ENCODE data around the gene WIPF2.

The WIPF2 gene

GRCh38 chr17:40173091-40173777 lies 45.9 kb upstream of the WIPF2 start:
- DNase-seq (no peak), ATAC-seq (ENCODE audit: insufficient read depth, low read depth) (no peak)
- Histone ChIP-seq H3K4me3 (ENCODE audit: low read depth in 1 of 2, low read length in 2 of 2) (no peak overlapping the region), H2AFZ (ENCODE audit: low read depth, low read length) (no peak overlapping the region), H3K27me3 (ENCODE audit: insufficient read depth, low read length, poor library complexity) (no peaks in the 10 kb centered on the region), H3K9me3 (ENCODE audit: insufficient read depth, low read length, severe bottlenecking) (no peaks in the 10 kb centered on the region), H3K4me1 (ENCODE audit: insufficient read depth, low read length) (no peaks in the 10 kb centered on the region), H3K9ac (ENCODE audit: low read depth, low read length) (no peak overlapping the region), H3K79me2 (ENCODE audit: insufficient read depth, low read length) (no peaks in the 10 kb centered on the region), H4K20me1 (ENCODE audit: insufficient read depth, low read length) (no peaks in the 10 kb centered on the region), H3K36me3 (ENCODE audit: insufficient read depth, low read length) (peaks cover 81% of the 10 kb centered on the region), H3K4me2 (ENCODE audit: insufficient read depth, low read length) (no peak overlapping the region), H3K27ac (ENCODE audit: low read length) (no peak overlapping the region)
- no peak for TF ChIP-seq EZH2 (IDR thresholded peaks at IDR 0.05; ENCODE audit: borderline replicate concordance, low read depth, low read length, severe bottlenecking)
- no peak for TF ChIP-seq CTCF (IDR thresholded peaks at IDR 0.05; ENCODE audit: borderline replicate concordance, extremely low read depth, low read length, poor library complexity, severe bottlenecking)

- no peak overlapping the region for H3K27ac ChIP-seq (ENCODE audit: low read length)
- H3K4me3 ChIP-seq (ENCODE audit: low read depth in 1 of 2, low read length in 2 of 2), result no peak overlapping the region
- peaks cover 76% of the 10 kb centered on the region for H3K36me3 ChIP-seq (ENCODE audit: insufficient read depth, low read length)
- ATAC-seq (ENCODE audit: insufficient read depth, low read depth), result no peak
- H3K4me1 ChIP-seq (ENCODE audit: insufficient read depth, low read length), result no peaks in the 10 kb centered on the region
- no peak overlapping the region for H3K9ac ChIP-seq (ENCODE audit: low read depth, low read length)
- TF ChIP-seq CTCF (IDR thresholded peaks at IDR 0.05; ENCODE audit: borderline replicate concordance, extremely low read depth, low read length, poor library complexity, severe bottlenecking) (no peak), EZH2 (IDR thresholded peaks at IDR 0.05; ENCODE audit: borderline replicate concordance, low read depth, low read length, severe bottlenecking) (no peak)
- no peaks in the 10 kb centered on the region for H3K27me3 ChIP-seq (ENCODE audit: insufficient read depth, low read length, poor library complexity)
- no peaks in the 10 kb centered on the region for H3K79me2 ChIP-seq (ENCODE audit: insufficient read depth, low read length)
- no peak overlapping the region for H3K4me2 ChIP-seq (ENCODE audit: insufficient read depth, low read length)
- no peak overlapping the region for H2AFZ ChIP-seq (ENCODE audit: low read depth, low read length)
- DNase-seq, result no peak
- no peaks in the 10 kb centered on the region for H3K9me3 ChIP-seq (ENCODE audit: insufficient read depth, low read length, severe bottlenecking)
- no peaks in the 10 kb centered on the region for H4K20me1 ChIP-seq (ENCODE audit: insufficient read depth, low read length)
Measured at GRCh38 chr17:40173778-40174135, 45.3 kb upstream of the WIPF2 start.

- ATAC-seq (ENCODE audit: insufficient read depth, low read depth), result no peak; the same call in 2 of the 3 replicates
- H3K36me3 ChIP-seq (ENCODE audit: insufficient read depth, low read length), result peaks cover 68% of the 10 kb centered on the region
- no peaks in the 10 kb centered on the region for H3K79me2 ChIP-seq (ENCODE audit: insufficient read depth, low read length)
- no peak overlapping the region for H3K4me2 ChIP-seq (ENCODE audit: insufficient read depth, low read length)
- DNase-seq, result no peak
- H4K20me1 ChIP-seq (ENCODE audit: insufficient read depth, low read length), result no peaks in the 10 kb centered on the region
- no peak overlapping the region for H3K9ac ChIP-seq (ENCODE audit: low read depth, low read length)
- no peaks in the 10 kb centered on the region for H3K9me3 ChIP-seq (ENCODE audit: insufficient read depth, low read length, severe bottlenecking)
- H3K27me3 ChIP-seq (ENCODE audit: insufficient read depth, low read length, poor library complexity), result no peaks in the 10 kb centered on the region
- H3K27ac ChIP-seq (ENCODE audit: low read length), result no peak overlapping the region
- H2AFZ ChIP-seq (ENCODE audit: low read depth, low read length), result no peak overlapping the region
- no peak overlapping the region for H3K4me3 ChIP-seq (ENCODE audit: low read depth in 1 of 2, low read length in 2 of 2)
- H3K4me1 ChIP-seq (ENCODE audit: insufficient read depth, low read length), result no peaks in the 10 kb centered on the region
- no peak for TF ChIP-seq CTCF (IDR thresholded peaks at IDR 0.05; ENCODE audit: borderline replicate concordance, extremely low read depth, low read length, poor library complexity, severe bottlenecking)
Measured at GRCh38 chr17:40174514-40174913, 44.6 kb upstream of the WIPF2 start.
